Keratinocyte (primary cell): ENCODE data around the gene DOCK1.

Source experiments
- EZH2 ChIP-seq: IDR thresholded peaks from one replicate; pipeline ENCODE4 v1.6.1; 2012; ENCODE audit warnings: inconsistent platforms, mild to moderate bottlenecking, low read length, moderate library complexity
- TF ChIP-seq, protein P1 (sequence below), 3 experiments: IDR thresholded peaks in 1 of 3; conservative IDR thresholded peaks in 1 of 3; optimal IDR thresholded peaks in 1 of 3; 2 replicates in 2 of 3; 3 replicates in 1 of 3; pipeline versions ENCODE3 to v1.5.1; 2011; ENCODE audit warnings: low read length in 3 of 3, mild to moderate bottlenecking in 3 of 3, moderate library complexity in 2 of 3, control low read depth in 1 of 3, inconsistent platforms in 1 of 3; ENCODE audit not compliant: insufficient read depth in 2 of 3; ENCODE audit errors: extremely low read depth in 1 of 3

GRCh38 chr10:127236266-127236665, 331.0 kb downstream of the DOCK1 start:
- TF ChIP-seq, protein P1, sequence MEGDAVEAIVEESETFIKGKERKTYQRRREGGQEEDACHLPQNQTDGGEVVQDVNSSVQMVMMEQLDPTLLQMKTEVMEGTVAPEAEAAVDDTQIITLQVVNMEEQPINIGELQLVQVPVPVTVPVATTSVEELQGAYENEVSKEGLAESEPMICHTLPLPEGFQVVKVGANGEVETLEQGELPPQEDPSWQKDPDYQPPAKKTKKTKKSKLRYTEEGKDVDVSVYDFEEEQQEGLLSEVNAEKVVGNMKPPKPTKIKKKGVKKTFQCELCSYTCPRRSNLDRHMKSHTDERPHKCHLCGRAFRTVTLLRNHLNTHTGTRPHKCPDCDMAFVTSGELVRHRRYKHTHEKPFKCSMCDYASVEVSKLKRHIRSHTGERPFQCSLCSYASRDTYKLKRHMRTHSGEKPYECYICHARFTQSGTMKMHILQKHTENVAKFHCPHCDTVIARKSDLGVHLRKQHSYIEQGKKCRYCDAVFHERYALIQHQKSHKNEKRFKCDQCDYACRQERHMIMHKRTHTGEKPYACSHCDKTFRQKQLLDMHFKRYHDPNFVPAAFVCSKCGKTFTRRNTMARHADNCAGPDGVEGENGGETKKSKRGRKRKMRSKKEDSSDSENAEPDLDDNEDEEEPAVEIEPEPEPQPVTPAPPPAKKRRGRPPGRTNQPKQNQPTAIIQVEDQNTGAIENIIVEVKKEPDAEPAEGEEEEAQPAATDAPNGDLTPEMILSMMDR (optimal IDR thresholded peaks at IDR 0.05 in 1 of 3, IDR thresholded peaks at IDR 0.05 in 1 of 3, conservative IDR thresholded peaks at IDR 0.05 in 1 of 3; ENCODE audit: extremely low read depth in 1 of 3, insufficient read depth in 2 of 3, low read length in 3 of 3): no peak
- TF ChIP-seq EZH2: no peak
